Neural crest cell (in vitro differentiated cells): ENCODE measurements around the gene RASSF4. TPM values are rescaled to one million over a fixed set of nuclear protein-coding genes. Genes with fewer than 3 reads are reported as not detected.

Source experiments
- DNase-seq: peaks from one replicate; pipeline ENCODE4 v3.0.0; 2021; ENCODE audit warnings: low read depth, mixed read lengths, low spot score
- H3K27ac Mint-ChIP-seq: one replicate; pipeline ENCODE4 v1.8.0; 2021; ENCODE audit warnings: mild to moderate bottlenecking, mixed read lengths; ENCODE audit not compliant: unreplicated experiment
- H3K27me3 Mint-ChIP-seq: 2 replicates; pipeline ENCODE4 v1.8.0; 2021; ENCODE audit warnings: low read depth, mild to moderate bottlenecking, mixed read lengths
- H3K36me3 Mint-ChIP-seq: 2 replicates; pipeline ENCODE4 v1.8.0; 2021; ENCODE audit warnings: low read depth, mild to moderate bottlenecking, mixed read lengths
- H3K4me1 Mint-ChIP-seq: 2 replicates; pipeline ENCODE4 v1.8.0; 2021; ENCODE audit warnings: mixed read lengths
- H3K4me3 Mint-ChIP-seq: one replicate; pipeline ENCODE4 v1.8.0; 2021; ENCODE audit warnings: mild to moderate bottlenecking, mixed read lengths
- H3K9me3 Mint-ChIP-seq: 2 replicates; pipeline ENCODE4 v1.8.0; 2021; ENCODE audit warnings: mixed read lengths
- long read RNA-seq: library from polyadenylated mRNA; unstranded; transcript quantifications from one replicate; pipeline ENCODE4 v2.0.0, GENCODE V29; 2020
- total RNA-seq: library from RNA; stranded (reverse); gene quantifications from 2 replicates; pipeline ENCODE4 v1.2.1, GENCODE V29; 2021
- TF ChIP-seq, protein P1 (sequence below): fragments of 200-600 bp; sonication (generic); conservative IDR thresholded peaks from 2 replicates; pipeline ENCODE4 v1.5.0; 2021; ENCODE audit warnings: antibody characterized with exemption, mild to moderate bottlenecking

RASSF4 gene, protein sequence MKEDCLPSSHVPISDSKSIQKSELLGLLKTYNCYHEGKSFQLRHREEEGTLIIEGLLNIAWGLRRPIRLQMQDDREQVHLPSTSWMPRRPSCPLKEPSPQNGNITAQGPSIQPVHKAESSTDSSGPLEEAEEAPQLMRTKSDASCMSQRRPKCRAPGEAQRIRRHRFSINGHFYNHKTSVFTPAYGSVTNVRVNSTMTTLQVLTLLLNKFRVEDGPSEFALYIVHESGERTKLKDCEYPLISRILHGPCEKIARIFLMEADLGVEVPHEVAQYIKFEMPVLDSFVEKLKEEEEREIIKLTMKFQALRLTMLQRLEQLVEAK
- total RNA-seq = 16.4 and 18.6 TPM in 2 replicates
- long read RNA-seq, transcript RASSF4-201 (11 exons, 3,641 nt) = major isoform, 10 of 22 reads
- long read RNA-seq, partial matches to known transcripts = 3 of 22 reads
- long read RNA-seq, other reads (novel, unspliced or antisense) = 9 of 22 reads

DNA sequence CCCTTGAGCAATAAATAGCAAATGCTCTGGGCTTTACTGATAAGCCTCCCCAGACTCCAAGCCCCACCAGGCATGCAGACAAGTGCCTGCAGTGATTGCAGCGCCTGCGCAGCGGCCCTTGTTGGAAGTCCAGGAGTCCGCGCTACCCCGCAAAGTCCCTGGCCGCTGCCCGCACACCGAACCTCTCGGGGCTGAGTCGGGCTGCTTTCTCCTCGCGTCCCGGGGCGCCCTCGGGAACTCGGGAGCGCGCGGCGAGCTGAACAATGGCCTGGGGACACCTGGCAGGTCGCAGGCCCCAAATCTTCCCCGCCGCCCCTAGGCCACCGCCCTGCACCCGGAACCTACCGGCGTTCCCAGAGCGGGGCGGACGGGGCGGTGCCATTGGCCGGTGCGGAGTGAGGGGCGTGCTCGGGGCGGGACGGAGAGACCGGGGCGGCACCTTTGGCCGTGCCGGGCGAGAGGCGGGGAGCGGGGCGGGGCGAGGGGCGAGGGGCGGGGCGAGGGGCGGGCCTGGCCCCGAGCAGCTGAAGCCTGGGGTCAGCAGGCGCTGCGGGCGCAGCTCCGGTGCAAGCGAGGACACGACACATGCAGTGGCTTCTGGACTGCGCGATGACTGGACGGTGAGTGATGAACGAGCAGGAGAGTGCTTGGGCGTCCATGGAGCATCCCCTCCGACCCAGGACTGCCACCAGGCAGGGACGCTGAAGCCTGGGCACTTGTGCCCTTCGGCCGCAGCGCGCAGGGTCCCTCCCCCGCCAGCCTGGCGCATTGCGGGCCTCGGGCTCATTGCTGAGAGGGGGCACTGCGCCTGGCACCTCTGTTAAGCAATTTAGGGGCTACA, at the start of gene RASSF4:
TSS of gene RASSF4 (plus strand) at position 556 of the 841 bp plus-strand sequence. CDS start 10,401 bp downstream, outside the sequence.
- Mint-ChIP-seq H3K27me3 (no peaks in the 10 kb centered on the region), H3K4me1 (peaks cover 76% of the 10 kb centered on the region), H3K9me3 (no peaks in the 10 kb centered on the region), H3K27ac (peak within 1 kb of the TSS; percentile 69), H3K4me3 (peak within 1 kb of the TSS; percentile 92), H3K36me3 (peaks cover 4% of the 10 kb centered on the region)
- TF ChIP-seq, protein P1, sequence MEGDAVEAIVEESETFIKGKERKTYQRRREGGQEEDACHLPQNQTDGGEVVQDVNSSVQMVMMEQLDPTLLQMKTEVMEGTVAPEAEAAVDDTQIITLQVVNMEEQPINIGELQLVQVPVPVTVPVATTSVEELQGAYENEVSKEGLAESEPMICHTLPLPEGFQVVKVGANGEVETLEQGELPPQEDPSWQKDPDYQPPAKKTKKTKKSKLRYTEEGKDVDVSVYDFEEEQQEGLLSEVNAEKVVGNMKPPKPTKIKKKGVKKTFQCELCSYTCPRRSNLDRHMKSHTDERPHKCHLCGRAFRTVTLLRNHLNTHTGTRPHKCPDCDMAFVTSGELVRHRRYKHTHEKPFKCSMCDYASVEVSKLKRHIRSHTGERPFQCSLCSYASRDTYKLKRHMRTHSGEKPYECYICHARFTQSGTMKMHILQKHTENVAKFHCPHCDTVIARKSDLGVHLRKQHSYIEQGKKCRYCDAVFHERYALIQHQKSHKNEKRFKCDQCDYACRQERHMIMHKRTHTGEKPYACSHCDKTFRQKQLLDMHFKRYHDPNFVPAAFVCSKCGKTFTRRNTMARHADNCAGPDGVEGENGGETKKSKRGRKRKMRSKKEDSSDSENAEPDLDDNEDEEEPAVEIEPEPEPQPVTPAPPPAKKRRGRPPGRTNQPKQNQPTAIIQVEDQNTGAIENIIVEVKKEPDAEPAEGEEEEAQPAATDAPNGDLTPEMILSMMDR = no peak
- peak; percentile 85 for DNase-seq

DNA sequence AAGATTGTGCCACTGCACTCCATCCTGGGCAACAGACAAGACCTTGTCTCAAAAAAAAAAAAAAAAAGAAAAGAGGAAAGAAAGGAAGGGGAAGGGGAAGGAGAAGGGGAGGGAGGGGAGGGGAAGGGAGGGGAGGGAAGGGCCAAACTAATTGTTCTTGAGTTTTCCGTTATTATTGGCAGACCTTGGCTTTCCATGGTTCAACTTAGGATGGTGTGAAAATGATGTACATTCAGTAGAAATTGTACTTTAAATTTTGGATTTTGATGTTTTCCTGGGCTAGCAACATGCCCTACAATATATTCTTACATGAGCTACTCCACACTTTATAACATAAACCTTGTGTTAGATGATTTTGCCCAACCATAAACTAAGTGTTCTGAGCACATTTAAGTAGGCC, 49.7 kb upstream of the RASSF4 start:
- no peak for DNase-seq
- Mint-ChIP-seq H3K4me3 (no peak overlapping the region), H3K36me3 (no peaks in the 10 kb centered on the region), H3K27ac (no peak overlapping the region), H3K27me3 (no peaks in the 10 kb centered on the region), H3K4me1 (peaks cover 35% of the 10 kb centered on the region), H3K9me3 (no peaks in the 10 kb centered on the region)
- TF ChIP-seq, protein P1 = no peak

DNA sequence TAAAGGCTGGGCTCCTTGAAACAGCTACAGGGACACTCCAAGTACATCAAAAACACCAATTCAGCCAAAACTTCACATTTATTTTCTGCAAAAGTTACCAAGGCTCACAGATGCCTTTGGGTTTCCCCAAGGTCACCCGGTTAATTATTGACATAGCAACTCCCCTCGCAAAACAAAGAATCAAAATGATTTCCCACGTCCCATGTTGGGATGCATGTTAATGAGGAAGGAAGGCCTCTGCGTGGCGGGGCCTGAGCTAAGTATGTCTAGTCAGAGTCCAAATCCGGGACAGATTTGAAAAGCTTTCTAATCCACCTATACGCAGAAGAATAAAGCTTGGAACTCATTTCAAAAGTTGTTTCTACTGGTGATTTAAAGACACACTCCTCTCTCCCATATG, 49.0 kb upstream of the RASSF4 start:
- Mint-ChIP-seq H3K4me3 (no peak overlapping the region), H3K27ac (no peak overlapping the region), H3K9me3 (no peaks in the 10 kb centered on the region), H3K36me3 (no peaks in the 10 kb centered on the region), H3K27me3 (no peaks in the 10 kb centered on the region), H3K4me1 (peaks cover 35% of the 10 kb centered on the region)
- DNase-seq = no peak
- TF ChIP-seq, protein P1 = no peak

DNA sequence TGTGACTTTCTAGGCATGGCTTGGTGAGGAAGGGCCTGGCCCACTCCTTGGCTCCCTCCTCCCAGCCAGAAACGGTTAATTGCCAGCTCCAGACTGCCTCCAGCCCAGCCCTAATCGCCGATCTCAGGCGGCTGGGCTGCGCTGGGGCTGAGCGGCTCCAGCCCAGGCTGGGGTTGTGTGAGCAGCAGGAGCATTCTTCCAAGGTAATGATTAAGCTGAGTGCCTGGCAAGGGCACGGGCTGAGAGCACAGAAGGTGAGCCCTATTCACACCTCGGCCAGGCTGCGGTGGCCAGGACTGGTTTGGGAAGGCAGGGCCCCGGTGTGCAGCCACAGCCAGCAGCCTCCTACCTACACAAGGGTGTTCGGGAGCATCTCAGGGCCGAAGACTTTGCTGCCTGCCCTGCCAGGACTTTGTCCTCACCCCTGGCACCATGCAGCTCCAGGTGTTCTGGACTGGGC, 48.5 kb upstream of the RASSF4 start, which contains the start of gene TMEM72:
TSS of gene TMEM72 (plus strand) at position 257 of the 460 bp plus-strand sequence. CDS start at position 433, 176 bp downstream.
- no peak within 1 kb of the TSS for H3K4me3 Mint-ChIP-seq
- TF ChIP-seq, protein P1 = no peak
- no peak within 1 kb of the TSS for H3K27ac Mint-ChIP-seq
- H3K4me1 Mint-ChIP-seq = peaks cover 35% of the 10 kb centered on the region
- H3K9me3 Mint-ChIP-seq = no peaks in the 10 kb centered on the region
- H3K36me3 Mint-ChIP-seq = no peaks in the 10 kb centered on the region
- no peaks in the 10 kb centered on the region for H3K27me3 Mint-ChIP-seq
- no peak for DNase-seq

DNA sequence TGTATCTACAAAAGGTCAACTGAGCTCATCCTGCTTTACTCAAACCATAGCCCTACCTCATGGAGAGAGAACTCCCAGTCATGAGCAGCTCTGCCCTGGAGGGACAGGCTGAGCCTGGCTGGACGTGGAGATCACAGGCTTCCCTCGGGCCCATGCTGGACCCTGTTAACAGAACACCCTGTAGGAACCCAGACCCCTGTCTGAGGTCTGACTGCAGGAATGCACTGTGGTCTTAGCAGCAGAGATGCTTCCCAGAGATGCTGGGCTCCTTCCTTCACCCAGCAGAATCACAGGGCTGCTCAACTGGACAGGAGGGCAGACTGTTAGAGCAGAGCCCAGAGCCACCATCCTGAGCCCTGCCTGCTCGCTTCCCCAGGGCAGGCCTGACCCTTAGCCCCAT, 47.7 kb upstream of the RASSF4 start:
- Mint-ChIP-seq H3K36me3 (peaks cover under 1% of the 10 kb centered on the region), H3K9me3 (no peaks in the 10 kb centered on the region), H3K4me3 (no peak overlapping the region), H3K27ac (no peak overlapping the region), H3K27me3 (no peaks in the 10 kb centered on the region), H3K4me1 (peaks cover 35% of the 10 kb centered on the region)
- TF ChIP-seq, protein P1 = no peak
- no peak for DNase-seq
